Caco-2 (cell line): Measurements from ENCODE around the gene MTERF4. TPM values are rescaled to one million over a fixed set of nuclear protein-coding genes. Genes with fewer than 3 reads are reported as not detected.

Experiments
- BruUV-seq: library from RNA; stranded (reverse); fragments of 400-500 nt; replicated peaks from 2 replicates; lab custom pipeline; 2021; lab: Mats Ljungman, UMichigan
- CTCF ChIA-PET: fragments of 300-600 bp; sonication (Branson Sonifier 250); formaldehyde crosslinking; loops from one replicate; lab custom pipeline; 2022; ENCODE audit warnings: antibody characterized with exemption; lab: Charles Lee
- POLR2A ChIA-PET: fragments of 300-600 bp; sonication (Branson Sonifier 250); formaldehyde crosslinking; loops from one replicate; lab custom pipeline; 2022; ENCODE audit warnings: antibody characterized with exemption; lab: Charles Lee
- DNase-seq, 2 experiments: peaks; one replicate each; pipeline versions ENCODE4 v3.0.0 to v3.0.0-alpha.2; 2020 to 2022
- H3K27me3 ChIP-seq: replicated peaks from 2 replicates; pipeline ENCODE4 v1.6.0; 2011; ENCODE audit warnings: low read length; ENCODE audit not compliant: control insufficient read depth, insufficient read depth
- H3K36me3 ChIP-seq: 2 replicates; pipeline ENCODE4 v1.5.1; 2011; ENCODE audit warnings: low read length; ENCODE audit not compliant: control insufficient read depth, insufficient read depth
- H3K4me1 ChIP-seq: fragments of 250-450 bp; sonication (Bioruptor Pico); 2 replicates; pipeline ENCODE4 v1.5.1; 2020; ENCODE audit warnings: mild to moderate bottlenecking
- H3K4me3 ChIP-seq: 2 replicates; pipeline ENCODE4 v1.5.1; 2011; ENCODE audit warnings: low read depth, mild to moderate bottlenecking, control low read depth, low read length
- H3K9me3 ChIP-seq: fragments of 250-450 bp; sonication (Bioruptor Pico); 2 replicates; pipeline ENCODE4 v1.5.1; 2020; ENCODE audit warnings: mild to moderate bottlenecking, moderate library complexity
- H3K27ac Mint-ChIP-seq: one replicate; pipeline ENCODE4 v1.8.0; 2022; ENCODE audit warnings: mixed read lengths; ENCODE audit not compliant: unreplicated experiment
- H3K27me3 Mint-ChIP-seq: one replicate; pipeline ENCODE4 v1.8.0; 2022; ENCODE audit warnings: mixed read lengths; ENCODE audit not compliant: insufficient read depth, unreplicated experiment
- H3K36me3 Mint-ChIP-seq: one replicate; pipeline ENCODE4 v1.8.0; 2022; ENCODE audit warnings: mild to moderate bottlenecking, mixed read lengths; ENCODE audit not compliant: insufficient read depth, unreplicated experiment
- H3K4me1 Mint-ChIP-seq: one replicate; pipeline ENCODE4 v1.8.0; 2022; ENCODE audit warnings: low read depth, mixed read lengths; ENCODE audit not compliant: unreplicated experiment
- H3K4me3 Mint-ChIP-seq: one replicate; pipeline ENCODE4 v1.8.0; 2022; ENCODE audit warnings: mild to moderate bottlenecking, moderate library complexity, mixed read lengths; ENCODE audit not compliant: unreplicated experiment
- H3K9me3 Mint-ChIP-seq: one replicate; pipeline ENCODE4 v1.8.0; 2022; ENCODE audit warnings: mixed read lengths; ENCODE audit not compliant: unreplicated experiment
- intact Hi-C: fragments of 100-400 bp; cut with micrococcal nuclease; formaldehyde crosslinking; loops from one replicate; pipeline ENCODE4 v1.10.0; 2022; ENCODE audit not compliant: unreplicated experiment
- total RNA-seq: library from RNA; stranded (reverse); gene quantifications from 2 replicates; pipeline ENCODE4 v1.2.3, GENCODE V29; 2022
- TF ChIP-seq, protein P1 (sequence below), 2 experiments: fragments of 200-600 bp in 1 of 2; IDR thresholded peaks; 1 replicate in 1 of 2; 2 replicates in 1 of 2; pipeline versions ENCODE4 v1.5.1 to v1.8.0; 2011 to 2022; ENCODE audit warnings: antibody characterized with exemption in 1 of 2, control low read depth in 1 of 2, inconsistent platforms in 1 of 2, low read depth in 1 of 2, low read length in 1 of 2, mild to moderate bottlenecking in 1 of 2, moderate library complexity in 1 of 2; ENCODE audit not compliant: insufficient read depth in 1 of 2, severe bottlenecking in 1 of 2, unreplicated experiment in 1 of 2

Gene MTERF4
- total RNA-seq, 1 experiment from 2014 or later = 22.2 TPM

DNA sequence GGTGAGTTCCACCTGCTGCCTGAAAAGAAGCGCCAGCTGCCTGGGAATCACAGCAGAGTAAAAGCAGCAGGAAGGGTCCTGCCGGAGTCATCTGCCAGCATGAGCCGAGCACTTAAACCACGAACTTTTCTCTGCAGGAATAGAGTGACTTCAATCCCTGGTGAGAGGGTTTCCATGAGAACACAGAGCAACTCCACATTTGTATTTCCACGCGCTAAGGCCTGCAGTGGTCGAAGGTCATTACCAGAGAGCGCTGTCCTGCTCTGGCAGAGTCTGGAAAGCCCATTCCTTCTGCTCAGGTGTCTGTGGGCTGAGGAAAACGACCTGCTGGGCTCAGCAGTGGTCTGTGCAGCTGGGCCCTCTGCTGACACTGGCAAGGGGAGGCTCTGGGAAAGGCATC, 40.5 kb upstream of the MTERF4 start:
- H3K27me3 ChIP-seq = no peaks in the 10 kb centered on the region
- no TSS peak for BruUV-seq
- H3K4me3 ChIP-seq = no peak overlapping the region
- H3K36me3 Mint-ChIP-seq = no peaks in the 10 kb centered on the region
- no peaks in the 10 kb centered on the region for H3K9me3 ChIP-seq
- H3K4me3 Mint-ChIP-seq = no peak overlapping the region
- H3K4me1 ChIP-seq = no peaks in the 10 kb centered on the region
- H3K9me3 Mint-ChIP-seq = no peaks in the 10 kb centered on the region
- TF ChIP-seq, protein P1, sequence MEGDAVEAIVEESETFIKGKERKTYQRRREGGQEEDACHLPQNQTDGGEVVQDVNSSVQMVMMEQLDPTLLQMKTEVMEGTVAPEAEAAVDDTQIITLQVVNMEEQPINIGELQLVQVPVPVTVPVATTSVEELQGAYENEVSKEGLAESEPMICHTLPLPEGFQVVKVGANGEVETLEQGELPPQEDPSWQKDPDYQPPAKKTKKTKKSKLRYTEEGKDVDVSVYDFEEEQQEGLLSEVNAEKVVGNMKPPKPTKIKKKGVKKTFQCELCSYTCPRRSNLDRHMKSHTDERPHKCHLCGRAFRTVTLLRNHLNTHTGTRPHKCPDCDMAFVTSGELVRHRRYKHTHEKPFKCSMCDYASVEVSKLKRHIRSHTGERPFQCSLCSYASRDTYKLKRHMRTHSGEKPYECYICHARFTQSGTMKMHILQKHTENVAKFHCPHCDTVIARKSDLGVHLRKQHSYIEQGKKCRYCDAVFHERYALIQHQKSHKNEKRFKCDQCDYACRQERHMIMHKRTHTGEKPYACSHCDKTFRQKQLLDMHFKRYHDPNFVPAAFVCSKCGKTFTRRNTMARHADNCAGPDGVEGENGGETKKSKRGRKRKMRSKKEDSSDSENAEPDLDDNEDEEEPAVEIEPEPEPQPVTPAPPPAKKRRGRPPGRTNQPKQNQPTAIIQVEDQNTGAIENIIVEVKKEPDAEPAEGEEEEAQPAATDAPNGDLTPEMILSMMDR (IDR thresholded peaks at IDR 0.05; ENCODE audit: insufficient read depth in 1 of 2, low read depth in 1 of 2, low read length in 1 of 2, severe bottlenecking in 1 of 2, unreplicated experiment in 1 of 2) = no peak
- ChIA-PET POLR2A (no interaction called here), CTCF (no interaction called here)
- H3K27ac Mint-ChIP-seq = no peak overlapping the region
- no peaks in the 10 kb centered on the region for H3K4me1 Mint-ChIP-seq
- intact Hi-C loops = no loop called here
- no peak for DNase-seq
- H3K36me3 ChIP-seq = no peaks in the 10 kb centered on the region
- H3K27me3 Mint-ChIP-seq = no peaks in the 10 kb centered on the region

DNA sequence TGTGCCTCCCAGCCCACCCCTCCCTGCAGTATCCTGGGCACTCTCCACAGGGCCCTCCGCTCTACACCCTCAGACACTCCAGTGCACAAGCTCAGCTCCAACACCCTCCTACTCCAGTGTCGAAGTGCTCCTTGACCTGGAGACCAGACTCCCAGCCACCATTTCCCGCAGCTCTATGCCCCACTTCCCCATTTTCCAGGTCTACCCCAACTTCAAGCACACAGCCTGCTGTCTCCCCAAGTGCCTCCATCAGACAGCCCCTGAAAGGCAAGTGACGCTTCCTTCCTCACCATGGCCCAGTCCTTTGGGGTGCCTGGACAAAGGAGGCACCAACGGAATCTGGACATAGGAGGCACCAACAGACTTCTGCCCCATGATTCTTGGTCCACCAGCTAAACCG, 40.0 kb upstream of the MTERF4 start:
- TF ChIP-seq, protein P1 (IDR thresholded peaks at IDR 0.05; ENCODE audit: insufficient read depth in 1 of 2, low read depth in 1 of 2, low read length in 1 of 2, severe bottlenecking in 1 of 2, unreplicated experiment in 1 of 2) = no peak
- Mint-ChIP-seq H3K4me3 (no peak overlapping the region), H3K9me3 (no peaks in the 10 kb centered on the region), H3K4me1 (no peaks in the 10 kb centered on the region), H3K36me3 (no peaks in the 10 kb centered on the region), H3K27me3 (no peaks in the 10 kb centered on the region), H3K27ac (no peak overlapping the region)
- intact Hi-C loops = no loop called here
- Histone ChIP-seq H3K4me3 (no peak overlapping the region), H3K36me3 (no peaks in the 10 kb centered on the region), H3K4me1 (no peaks in the 10 kb centered on the region), H3K27me3 (no peaks in the 10 kb centered on the region), H3K9me3 (no peaks in the 10 kb centered on the region)
- BruUV-seq = no TSS peak
- CTCF ChIA-PET = no interaction called here
- POLR2A ChIA-PET = no interaction called here
- DNase-seq = no peak

DNA sequence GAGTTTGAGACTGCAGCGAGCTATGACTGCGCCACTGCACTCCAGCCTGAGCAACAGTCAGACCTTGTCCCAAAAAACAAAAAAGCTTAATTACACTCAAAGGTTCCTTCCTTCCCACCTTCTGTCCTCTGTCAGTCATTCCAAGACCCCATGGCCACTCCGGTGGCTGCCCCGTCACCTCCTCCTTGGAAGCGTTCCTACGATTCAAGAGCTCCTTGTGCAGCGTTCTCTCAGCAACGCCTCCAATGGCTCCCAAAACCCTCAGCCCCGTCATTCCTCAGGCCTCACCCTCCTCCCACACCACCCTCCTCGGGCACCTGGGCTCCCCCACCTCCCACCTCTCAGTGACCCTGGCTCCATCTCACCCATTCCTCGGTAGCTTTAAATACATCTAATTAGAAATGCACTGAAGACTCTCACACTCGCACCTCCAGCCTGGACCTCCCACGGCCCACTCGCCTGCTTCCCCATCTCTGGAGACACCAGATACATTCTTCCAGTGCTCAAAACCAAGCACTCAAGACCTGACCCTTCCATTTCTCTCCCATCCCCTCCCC, 39.2 kb upstream of the MTERF4 start:
- Histone ChIP-seq H3K9me3 (no peaks in the 10 kb centered on the region), H3K27me3 (no peaks in the 10 kb centered on the region), H3K36me3 (no peaks in the 10 kb centered on the region), H3K4me3 (no peak overlapping the region), H3K4me1 (no peaks in the 10 kb centered on the region)
- CTCF ChIA-PET = no interaction called here
- BruUV-seq = no TSS peak
- no peaks in the 10 kb centered on the region for H3K36me3 Mint-ChIP-seq
- no peak overlapping the region for H3K4me3 Mint-ChIP-seq
- TF ChIP-seq, protein P1 (IDR thresholded peaks at IDR 0.05; ENCODE audit: insufficient read depth in 1 of 2, low read depth in 1 of 2, low read length in 1 of 2, severe bottlenecking in 1 of 2, unreplicated experiment in 1 of 2) = no peak
- no peak for DNase-seq
- intact Hi-C loops = no loop called here
- no peak overlapping the region for H3K27ac Mint-ChIP-seq
- H3K27me3 Mint-ChIP-seq = no peaks in the 10 kb centered on the region
- no peaks in the 10 kb centered on the region for H3K4me1 Mint-ChIP-seq
- POLR2A ChIA-PET = no interaction called here
- H3K9me3 Mint-ChIP-seq = no peaks in the 10 kb centered on the region
